Epithelial cell of esophagus (primary cell): Measurements from ENCODE around the gene ZFHX3.

Experiments
- DNase-seq: peaks from one replicate; pipeline ENCODE4 v3.0.0; 2010; ENCODE audit warnings: low read depth
- H3K4me3 ChIP-seq: 2 replicates; pipeline ENCODE4 v1.5.1; 2011; ENCODE audit warnings: mild to moderate bottlenecking, low read length, control low read depth
- CTCF ChIP-seq: IDR thresholded peaks from 2 replicates; pipeline ENCODE4 v1.5.1; 2011; ENCODE audit warnings: low read depth, mild to moderate bottlenecking, low read length, control low read depth, inconsistent platforms; ENCODE audit not compliant: insufficient read depth; ENCODE audit errors: missing control alignments

ZFHX3 gene

GRCh38 chr16:72785886-72786285 lies 262.0 kb downstream of the ZFHX3 start:
- DNase-seq: no peak
- no peak overlapping the region for H3K4me3 ChIP-seq
- no peak for TF ChIP-seq CTCF

- no peak overlapping the region for H3K4me3 ChIP-seq
- no peak for DNase-seq
- TF ChIP-seq CTCF: no peak
These were observed 262.8 kb downstream of the ZFHX3 start for GRCh38 chr16:72785171-72785570.

GRCh38 chr16:72783716-72784318 lies 264.1 kb downstream of the ZFHX3 start:
- TF ChIP-seq CTCF: no peak
- H3K4me3 ChIP-seq: no peak overlapping the region
- DNase-seq: no peak

GRCh38 chr16:72769876-72770275 lies 278.1 kb downstream of the ZFHX3 start:
- peak; percentile 8 for DNase-seq
- TF ChIP-seq CTCF: no peak
- H3K4me3 ChIP-seq: no peak overlapping the region

- H3K4me3 ChIP-seq: no peak overlapping the region
- no peak for DNase-seq
- TF ChIP-seq CTCF: no peak
These were observed 279.3 kb downstream of the ZFHX3 start for GRCh38 chr16:72768591-72768990.

- TF ChIP-seq CTCF: no peak
- no peak for DNase-seq
These were observed 281.4 kb downstream of the ZFHX3 start for GRCh38 chr16:72766506-72766905.

GRCh38 chr16:72764015-72764654 lies 283.8 kb downstream of the ZFHX3 start:
- H3K4me3 ChIP-seq: no peak overlapping the region
- TF ChIP-seq CTCF: no peak
- no peak for DNase-seq

More at GRCh38 chr16:72766506-72766905, 281.4 kb downstream of the ZFHX3 start:
- no peak overlapping the region for H3K4me3 ChIP-seq
